ACC112 (cell line): ENCODE results near the gene CEP97.
"Not testable (repeated sequence)": the region's sequence is repeated elsewhere in the genome, so short reads cannot be mapped to it uniquely, and the experiment has no call there.

Experiments
- H2AFZ ChIP-seq: fragments of 200-600 bp; sonication (generic); one replicate; pipeline ENCODE4 v1.6.0; 2017; ENCODE audit warnings: antibody characterized with exemption, low read length; ENCODE audit not compliant: unreplicated experiment
- H3K27ac ChIP-seq: fragments of 200-600 bp; sonication (generic); 2 replicates; pipeline ENCODE4 v1.5.1; 2014; ENCODE audit warnings: low read depth, mild to moderate bottlenecking, antibody characterized with exemption, low read length, moderate library complexity
- H3K27me3 ChIP-seq: fragments of 200-600 bp; sonication (generic); 2 replicates; pipeline ENCODE4 v1.6.1; 2014; ENCODE audit warnings: mild to moderate bottlenecking, antibody characterized with exemption, low read length, moderate library complexity, mixed read lengths; ENCODE audit not compliant: insufficient read depth
- H3K36me3 ChIP-seq: fragments of 200-600 bp; sonication (generic); 2 replicates; pipeline ENCODE4 v1.6.1; 2016; ENCODE audit warnings: mild to moderate bottlenecking, antibody characterized with exemption, low read length, moderate library complexity, mixed read lengths; ENCODE audit not compliant: insufficient read depth
- H3K4me1 ChIP-seq: fragments of 200-600 bp; sonication (generic); one replicate; pipeline ENCODE4 v1.6.1; 2016; ENCODE audit warnings: low read length, mixed read lengths; ENCODE audit not compliant: insufficient read depth, unreplicated experiment, control insufficient read depth
- H3K4me3 ChIP-seq: fragments of 200-600 bp; sonication (generic); 2 replicates; pipeline ENCODE4 v1.5.1; 2014; ENCODE audit warnings: mild to moderate bottlenecking, low read depth, low read length
- H3K79me2 ChIP-seq: fragments of 200-600 bp; sonication (generic); one replicate; pipeline ENCODE4 v1.6.0; 2016; ENCODE audit warnings: low read length; ENCODE audit not compliant: control insufficient read depth, unreplicated experiment, insufficient read depth

Gene CEP97

GRCh38 chr3:101724329-101725193 lies at the start of gene CEP97:
CEP97 (plus strand) TSS chr3:101724614; CDS start chr3:101724677, 63 bp downstream.
- no peaks in the 10 kb centered on the region for H3K27me3 ChIP-seq
- peaks cover 19% of the 10 kb centered on the region for H3K79me2 ChIP-seq
- H3K36me3 ChIP-seq, result 0 out of 2 replicates have a peak, but pooled peaks cover 6% of the 10 kb centered on the region
- peaks cover 13% of the 10 kb centered on the region for H3K4me1 ChIP-seq
- peak within 1 kb of the TSS; percentile 86 for H2AFZ ChIP-seq
- H3K27ac ChIP-seq, result peak within 1 kb of the TSS; percentile 71
- peak within 1 kb of the TSS; percentile 82 for H3K4me3 ChIP-seq

GRCh38 chr3:101675709-101676215 lies 48.7 kb upstream of the CEP97 start:
- Histone ChIP-seq H3K36me3 (peaks cover 8% of the 10 kb centered on the region), H3K4me1 (peaks cover 9% of the 10 kb centered on the region), H2AFZ (peak overlapping the region; percentile 55), H3K27me3 (no peaks in the 10 kb centered on the region), H3K27ac (peak overlapping the region; percentile 69), H3K4me3 (peak overlapping the region; percentile 95), H3K79me2 (peaks cover 51% of the 10 kb centered on the region)

DNA sequence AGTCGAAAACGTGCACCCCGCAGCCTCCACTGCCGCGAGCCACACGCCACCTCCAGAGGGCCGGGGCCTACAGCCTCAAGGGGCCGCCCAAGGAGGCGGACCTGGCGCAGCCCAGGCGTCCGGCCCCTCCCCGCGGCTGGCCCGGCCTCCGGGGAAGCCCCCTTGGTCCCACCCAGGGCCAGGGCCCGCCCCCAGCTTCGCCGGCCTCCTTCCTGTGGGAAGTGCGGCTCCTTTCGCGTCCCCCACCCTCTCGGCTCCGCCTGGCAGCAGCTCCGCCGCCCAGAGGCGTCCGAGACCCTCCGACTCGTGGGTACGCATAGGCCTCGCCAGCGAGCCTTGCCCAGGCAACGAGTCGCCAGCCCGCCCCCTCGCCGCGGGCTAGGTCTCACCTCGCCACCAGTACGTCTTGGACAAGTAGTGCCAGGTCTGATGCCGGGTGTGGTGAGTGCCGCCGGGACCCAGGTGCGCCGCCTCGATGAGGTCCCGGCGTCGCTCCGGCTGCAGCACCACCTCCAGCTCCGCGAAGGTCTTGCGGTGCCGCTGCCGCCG lies 48.1 kb upstream of the CEP97 start:
- Histone ChIP-seq H3K27ac (peak overlapping the region; percentile 77), H3K4me1 (peaks cover 9% of the 10 kb centered on the region), H3K4me3 (peak overlapping the region; percentile 95)

GRCh38 chr3:101676765-101677435 lies 47.5 kb upstream of the CEP97 start, which contains the start of gene ZBTB11:
ZBTB11 (minus strand) TSS chr3:101677132; CDS start chr3:101676914, 218 bp downstream.
- Histone ChIP-seq H3K4me1 (peaks cover 9% of the 10 kb centered on the region), H2AFZ (peak within 1 kb of the TSS; percentile 98), H3K36me3 (peaks cover 15% of the 10 kb centered on the region; the same call in 1 of the 2 replicates), H3K27ac (peak within 1 kb of the TSS; percentile 77), H3K79me2 (peaks cover 47% of the 10 kb centered on the region), H3K27me3 (no peaks in the 10 kb centered on the region), H3K4me3 (peak within 1 kb of the TSS; percentile 95)

More for the DNA sequence above, 48.1 kb upstream of the CEP97 start:
- Histone ChIP-seq H3K36me3 (peaks cover 10% of the 10 kb centered on the region; the same call in 1 of the 2 replicates), H3K79me2 (peaks cover 49% of the 10 kb centered on the region), H3K27me3 (no peaks in the 10 kb centered on the region), H2AFZ (peak overlapping the region; percentile 98)

DNA sequence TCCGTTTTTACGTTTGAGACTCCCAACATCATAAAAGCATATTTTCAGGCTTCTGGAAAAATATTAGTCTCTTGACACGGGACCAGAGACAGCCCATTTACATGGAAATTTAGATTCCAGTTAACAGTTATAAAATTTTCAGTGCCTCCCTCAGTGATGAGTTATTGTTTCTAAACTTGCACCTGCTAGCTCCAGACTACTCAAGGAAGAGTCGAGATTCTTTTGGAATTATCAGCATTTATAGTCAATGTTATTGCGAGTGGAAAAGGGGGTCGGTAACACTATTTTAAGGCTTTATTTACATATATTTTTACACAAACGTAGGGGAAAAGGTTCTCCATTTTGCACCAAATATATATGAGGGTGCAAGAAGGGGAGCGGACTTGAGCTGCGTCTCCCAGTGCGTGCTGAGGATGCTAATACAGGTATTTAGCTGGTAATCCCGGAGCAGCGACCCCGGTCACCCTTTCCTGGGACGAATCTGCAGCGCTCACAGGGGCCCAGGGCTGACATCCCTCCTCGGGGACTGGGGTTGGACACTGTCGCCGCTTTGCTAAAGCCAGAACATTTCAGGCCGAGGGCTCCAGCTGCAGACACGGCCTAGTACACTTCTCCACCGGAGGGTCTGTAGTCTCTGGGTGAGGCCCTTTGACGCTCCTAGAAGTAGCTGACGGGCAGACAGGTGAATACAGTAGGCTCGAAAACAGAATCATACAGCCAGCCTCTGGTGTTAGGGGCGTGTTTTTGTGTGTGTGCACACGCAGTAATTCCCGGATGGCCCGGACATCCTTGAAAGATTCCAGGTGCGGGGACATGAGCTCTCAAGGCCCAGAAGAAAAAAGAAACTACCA lies 46.8 kb upstream of the CEP97 start:
- peaks cover 46% of the 10 kb centered on the region for H3K79me2 ChIP-seq
- H3K27me3 ChIP-seq, result no peaks in the 10 kb centered on the region
- H3K4me3 ChIP-seq, result peak overlapping the region; percentile 95
- H3K4me1 ChIP-seq, result peaks cover 8% of the 10 kb centered on the region
- peak overlapping the region; percentile 39 for H2AFZ ChIP-seq
- H3K27ac ChIP-seq, result peak overlapping the region; percentile 49
- peaks cover 23% of the 10 kb centered on the region for H3K36me3 ChIP-seq

GRCh38 chr3:101678837-101679236 lies 45.6 kb upstream of the CEP97 start:
- H2AFZ ChIP-seq, H3K4me3 ChIP-seq, H3K27me3 ChIP-seq, H3K27ac ChIP-seq: not testable (repeated sequence)
- Histone ChIP-seq H3K36me3 (peaks cover 32% of the 10 kb centered on the region), H3K79me2 (peaks cover 45% of the 10 kb centered on the region), H3K4me1 (peaks cover 12% of the 10 kb centered on the region)

- H3K27ac ChIP-seq, result no peak overlapping the region
- H3K4me1 ChIP-seq, result peaks cover 24% of the 10 kb centered on the region
- H3K27me3 ChIP-seq, result no peaks in the 10 kb centered on the region
- H3K79me2 ChIP-seq, result peaks cover 44% of the 10 kb centered on the region
- H2AFZ ChIP-seq, result no peak overlapping the region
- H3K4me3 ChIP-seq, result no peak overlapping the region
- peaks cover 46% of the 10 kb centered on the region for H3K36me3 ChIP-seq
Measured at GRCh38 chr3:101680466-101680865, 43.9 kb upstream of the CEP97 start.

GRCh38 chr3:101685050-101685400 lies 39.4 kb upstream of the CEP97 start:
- Histone ChIP-seq H3K27ac (peak overlapping the region; percentile 86), H2AFZ (no peak overlapping the region), H3K27me3 (no peaks in the 10 kb centered on the region), H3K36me3 (peaks cover 51% of the 10 kb centered on the region), H3K79me2 (peaks cover 47% of the 10 kb centered on the region), H3K4me3 (peak overlapping the region; percentile 96), H3K4me1 (peaks cover 23% of the 10 kb centered on the region)

- peaks cover 45% of the 10 kb centered on the region for H3K36me3 ChIP-seq
- H3K4me1 ChIP-seq, result peaks cover 23% of the 10 kb centered on the region
- H3K27ac ChIP-seq, result peak overlapping the region; percentile 86
- no peaks in the 10 kb centered on the region for H3K27me3 ChIP-seq
- peaks cover 47% of the 10 kb centered on the region for H3K79me2 ChIP-seq
- peak overlapping the region; percentile 96 for H3K4me3 ChIP-seq
- peak overlapping the region; percentile 46 for H2AFZ ChIP-seq
Measured at GRCh38 chr3:101685870-101686307, 38.5 kb upstream of the CEP97 start.
